Uterus (tissue), 4 donors: ENCODE results near the gene PSD4. TPM values are rescaled to one million over a fixed set of nuclear protein-coding genes. Genes with fewer than 3 reads are reported as not detected.
"Not testable (repeated sequence)": the region's sequence is repeated elsewhere in the genome, so short reads cannot be mapped to it uniquely, and the experiment has no call there.

Source experiments
- DNase-seq, 2 donors: peaks; one replicate each; pipeline ENCODE4 v3.0.0-alpha.2; 2019 to 2020
- H3K27ac ChIP-seq, 2 donors: fragments of 200-600 bp; sonication (generic); 1 replicate in 1 of 2; 2 replicates in 1 of 2; pipeline ENCODE4 v1.5.1; 2016 to 2018
- H3K27me3 ChIP-seq, 2 donors: fragments of 200-600 bp; sonication (generic); one replicate each; pipeline ENCODE4 v1.5.1; 2018 to 2019; ENCODE audit warnings: control low read depth in 1 of 2
- H3K36me3 ChIP-seq, 2 donors: fragments of 200-600 bp; sonication (generic); one replicate each; pipeline ENCODE4 v1.5.1; 2019; ENCODE audit warnings: control low read depth in 1 of 2
- H3K4me1 ChIP-seq, 2 donors: fragments of 200-600 bp; sonication (generic); one replicate each; pipeline ENCODE4 v1.5.1; 2018 to 2019; ENCODE audit warnings: control low read depth in 1 of 2
- H3K4me3 ChIP-seq, 2 donors: fragments of 200-600 bp; sonication (generic); 1 replicate in 1 of 2; 2 replicates in 1 of 2; pipeline ENCODE4 v1.5.1; 2018 to 2019; ENCODE audit warnings: mild to moderate bottlenecking in 1 of 2
- H3K9me3 ChIP-seq, 2 donors: fragments of 200-600 bp; sonication (generic); one replicate each; pipeline ENCODE4 v1.5.1; 2019; ENCODE audit warnings: control low read depth in 1 of 2
- CTCF ChIP-seq, 4 experiments: fragments of 200-600 bp in 2 of 4; fragments of 450-650 bp in 2 of 4; sonication (generic) in 2 of 4; IDR thresholded peaks; one replicate each; pipeline ENCODE4 v1.5.1; 2016 to 2019; ENCODE audit warnings: antibody characterized with exemption in 4 of 4, mild to moderate bottlenecking in 2 of 4, moderate library complexity in 1 of 4
- POLR2A ChIP-seq, 2 donors: fragments of 450-650 bp; IDR thresholded peaks; one replicate each; pipeline ENCODE4 v1.6.1; 2016; ENCODE audit warnings: antibody characterized with exemption in 2 of 2, mild to moderate bottlenecking in 1 of 2, moderate library complexity in 1 of 2
- intact Hi-C: fragments of 100-400 bp; cut with DNase I; formaldehyde crosslinking; loops from one replicate; pipeline ENCODE4 v1.15.1; 2023; ENCODE audit warnings: low total_unique reads
- total RNA-seq, 4 donors: library from RNA; depleted of rRNA in 3 of 4; stranded (reverse); fragments of >200 nt in 3 of 4; gene quantifications; one replicate each; pipeline versions ENCODE4 v1.1.0 to v1.2.4, GENCODE V29; 2014 to 2023
- donor health status: DM: yes; HTN: yes; CAD: no.

The PSD4 gene
- total RNA-seq, 4 donors from 2014 or later: 1.8 to 31.8 (median 7.6) TPM

GRCh38 chr2:113232740-113233139, 59.0 kb downstream of the PSD4 start:
- no peaks in the 10 kb centered on the region for H3K9me3 ChIP-seq
- H3K36me3 ChIP-seq: no peaks in the 10 kb centered on the region
- intact Hi-C loops: no loop called here
- H3K27ac ChIP-seq: no peak overlapping the region
- TF ChIP-seq CTCF (IDR thresholded peaks at IDR 0.05) (no peak), POLR2A (IDR thresholded peaks at IDR 0.05) (no peak)
- no peaks in the 10 kb centered on the region for H3K4me1 ChIP-seq
- no peak for DNase-seq
- H3K27me3 ChIP-seq: no peaks in the 10 kb centered on the region
- H3K4me3 ChIP-seq: no peak overlapping the region

DNA sequence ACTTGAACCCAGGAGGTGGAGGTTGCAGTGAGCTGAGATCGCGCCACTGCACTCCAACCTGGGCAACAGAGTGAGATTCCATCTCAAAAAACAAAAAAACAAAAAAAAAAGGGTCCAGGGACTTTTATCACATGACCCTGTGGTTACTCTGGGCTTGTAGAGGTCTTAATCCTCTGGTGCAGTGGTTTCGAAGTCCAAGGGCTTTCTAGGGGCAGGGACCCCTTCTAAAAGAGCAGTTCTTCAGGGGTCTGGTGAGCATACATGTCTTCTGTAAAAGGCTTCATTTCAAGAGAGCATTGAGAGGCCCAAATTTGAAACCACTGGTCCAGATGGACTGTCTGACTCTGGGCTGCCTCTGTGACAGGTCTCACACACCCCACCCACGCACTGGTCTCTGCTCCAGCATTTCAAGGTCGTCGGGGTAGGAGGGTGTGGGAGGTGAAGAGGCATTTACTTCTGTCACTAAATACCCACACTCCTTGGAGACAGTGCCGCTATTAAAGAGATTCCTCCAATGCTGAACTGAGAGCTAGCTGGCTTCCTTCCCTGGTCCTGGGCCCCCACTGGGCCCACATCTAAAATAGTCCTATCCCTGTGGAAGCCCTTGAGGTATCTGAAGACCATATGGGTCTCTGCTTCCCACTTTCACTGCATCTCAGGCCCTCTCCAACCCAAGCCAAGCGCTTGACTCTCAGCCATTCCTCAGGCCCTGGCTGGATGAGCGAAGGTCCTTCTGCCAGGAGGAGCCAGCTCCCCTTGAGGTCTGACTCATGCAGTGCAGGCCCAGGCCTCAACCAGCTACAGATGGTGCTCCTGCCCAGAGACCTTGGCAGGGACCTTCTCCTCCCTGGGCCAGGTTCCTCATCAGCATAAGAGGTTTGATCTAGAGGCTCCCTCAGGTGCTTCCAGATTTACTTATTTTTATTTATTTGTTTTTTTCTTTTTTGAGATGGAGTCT, 60.1 kb downstream of the PSD4 start:
- H3K4me3 ChIP-seq: no peak overlapping the region
- intact Hi-C loops: no loop called here
- no peaks in the 10 kb centered on the region for H3K4me1 ChIP-seq
- H3K27me3 ChIP-seq: no peaks in the 10 kb centered on the region
- H3K27ac ChIP-seq: no peak overlapping the region
- H3K9me3 ChIP-seq: no peaks in the 10 kb centered on the region
- no peaks in the 10 kb centered on the region for H3K36me3 ChIP-seq
- DNase-seq: no peak
- no peak for TF ChIP-seq CTCF (IDR thresholded peaks at IDR 0.05)
- TF ChIP-seq POLR2A (IDR thresholded peaks at IDR 0.05): no peak

- intact Hi-C loops: no loop called here
- no peak for DNase-seq
- Histone ChIP-seq H3K27ac (peak overlapping the region; percentile 37 to 64), H3K4me1 (no peaks in the 10 kb centered on the region), H3K36me3 (no peaks in the 10 kb centered on the region), H3K27me3 (no peaks in the 10 kb centered on the region), H3K4me3 (peak overlapping the region; percentile 17 to 39), H3K9me3 (no peaks in the 10 kb centered on the region)
- TF ChIP-seq POLR2A (IDR thresholded peaks at IDR 0.05) (no peak), CTCF (IDR thresholded peaks at IDR 0.05) (no peak)
Observed at GRCh38 chr2:113234721-113235346, 61.1 kb downstream of the PSD4 start.

GRCh38 chr2:113235347-113236226, 61.8 kb downstream of the PSD4 start:
- Histone ChIP-seq H3K27ac (peak overlapping the region; percentile 37 to 64), H3K4me3 (peak overlapping the region; percentile 17 to 39)
- intact Hi-C loops, H3K36me3 ChIP-seq, H3K4me1 ChIP-seq, H3K9me3 ChIP-seq, H3K27me3 ChIP-seq: not testable (repeated sequence)
- DNase-seq: peak in 1 of 2 donors; percentile 52

- Histone ChIP-seq H3K36me3 (no peaks in the 10 kb centered on the region), H3K27ac (peak overlapping the region in 1 of 2 donors; percentile 64), H3K4me1 (peaks cover 0 to 4% of the 10 kb centered on the region in 2 donors), H3K9me3 (no peaks in the 10 kb centered on the region), H3K27me3 (no peaks in the 10 kb centered on the region), H3K4me3 (peak overlapping the region in 1 of 2 donors; percentile 20)
- DNase-seq: no peak
- intact Hi-C loops: no loop called here
- TF ChIP-seq POLR2A (IDR thresholded peaks at IDR 0.05) (no peak), CTCF (IDR thresholded peaks at IDR 0.05) (no peak)
Observed at GRCh38 chr2:113236367-113237159, 62.8 kb downstream of the PSD4 start.
